A549 (cell line): ENCODE data around the gene PLSCR3. TPM values are rescaled to one million over a fixed set of nuclear protein-coding genes. Genes with fewer than 3 reads are reported as not detected.
"Not testable (repeated sequence)": the region's sequence is repeated elsewhere in the genome, so short reads cannot be mapped to it uniquely, and the experiment has no call there.

Source experiments
- ATAC-seq, 2 experiments: fragments of 200-7000 bp in 1 of 2; fragments of >200 bp in 1 of 2; cut with Nextera tagmentation in 1 of 2; cut with Tn5 transposase in 1 of 2; 3 replicates each; pipeline versions ENCODE4 v1.8.0 to v1.9.1; 2018 to 2020; ENCODE audit warnings: mild to moderate bottlenecking in 1 of 2, moderate library complexity in 1 of 2
- CTCF ChIA-PET: fragments of 300-600 bp; sonication (Branson Sonifier 250); formaldehyde crosslinking; extraction: SDS; loops from one replicate; lab custom pipeline; 2021; ENCODE audit warnings: antibody characterized with exemption, inconsistent platforms; lab: Yijun Ruan, JAX
- POLR2A ChIA-PET: fragments of 350-600 bp; formaldehyde crosslinking; extraction: SDS; loops from one replicate; lab custom pipeline; 2021; ENCODE audit warnings: antibody characterized with exemption, inconsistent platforms; lab: Yijun Ruan, JAX
- DNase-seq, 2 experiments: peaks; one replicate each; pipeline versions ENCODE4 v3.0.0 to v3.0.0-alpha.2; 2011 to 2016; ENCODE audit warnings: low read depth in 1 of 2, low spot score in 1 of 2
- FAIRE-seq: peaks from 2 replicates; lab custom pipeline; 2011; peaks lifted over from hg19 to GRCh38; lab: Jason Lieb, UNC
- H3K27ac ChIP-seq, 2 experiments: fragments of >200 bp; sonication (Bioruptor Twin); formaldehyde crosslinking; 3 replicates each; pipeline ENCODE4 v1.5.1; 2016 to 2017
- H3K4me1 ChIP-seq: fragments of >200 bp; sonication (Bioruptor Twin); formaldehyde crosslinking; 3 replicates; pipeline ENCODE4 v1.6.1; 2016
- H3K4me2 ChIP-seq: fragments of >200 bp; sonication (Bioruptor Twin); formaldehyde crosslinking; 3 replicates; pipeline ENCODE4 v1.6.1; 2016
- H3K4me3 ChIP-seq: fragments of >200 bp; sonication (Bioruptor Twin); formaldehyde crosslinking; 3 replicates; pipeline ENCODE4 v1.5.1; 2016
- H3K9me3 ChIP-seq: fragments of >200 bp; sonication (Bioruptor Twin); formaldehyde crosslinking; 3 replicates; pipeline ENCODE4 v1.6.1; 2016
- BHLHE40 ChIP-seq: IDR thresholded peaks from 2 replicates; pipeline ENCODE4 v1.6.1; 2012; ENCODE audit warnings: low read depth, low read length, inconsistent platforms
- CHD2 ChIP-seq: fragments of 150-350 bp; IDR thresholded peaks from 2 replicates; pipeline ENCODE4 v1.6.1; 2014; ENCODE audit warnings: low read length; ENCODE audit not compliant: partially characterized antibody
- EP300 ChIP-seq, 2 experiments: fragments of >200 bp; sonication (Bioruptor Twin); formaldehyde crosslinking; IDR thresholded peaks; 2 replicates in 1 of 2; 3 replicates in 1 of 2; pipeline ENCODE4 v1.6.1; 2016 to 2017
- FOSB ChIP-seq: fragments of 250-450 bp; sonication (Bioruptor Pico); IDR thresholded peaks from 2 replicates; pipeline ENCODE4 v1.5.0; 2020; ENCODE audit warnings: mild to moderate bottlenecking, moderate library complexity
- GATA3 ChIP-seq: IDR thresholded peaks from 2 replicates; pipeline ENCODE4 v1.6.1; 2012; ENCODE audit warnings: borderline replicate concordance
- HDAC2 ChIP-seq: fragments of 200-600 bp; sonication (generic); IDR thresholded peaks from 2 replicates; pipeline ENCODE4 v1.6.1; 2016
- HOXB5 ChIP-seq: fragments of 250-450 bp; sonication (Bioruptor Pico); IDR thresholded peaks from 2 replicates; pipeline ENCODE4 v1.5.0; 2020; ENCODE audit warnings: mild to moderate bottlenecking, moderate library complexity
- KDM5A ChIP-seq: fragments of 200-600 bp; sonication (generic); IDR thresholded peaks from 2 replicates; pipeline ENCODE4 v1.6.1; 2016; ENCODE audit warnings: antibody characterized with exemption, mild to moderate bottlenecking
- MAZ ChIP-seq: fragments of 150-350 bp; IDR thresholded peaks from 2 replicates; pipeline ENCODE4 v1.6.1; 2014; ENCODE audit warnings: antibody characterized with exemption, low read depth, low read length, borderline replicate concordance
- MYC ChIP-seq: IDR thresholded peaks from 2 replicates; pipeline ENCODE4 v1.6.1; 2012; ENCODE audit warnings: mild to moderate bottlenecking, inconsistent platforms, low read length, improper control_type of control experiment, borderline replicate concordance
- NFE2L2 ChIP-seq: fragments of 150-350 bp; conservative IDR thresholded peaks from 2 replicates; pipeline ENCODE4 v1.6.1; 2014; ENCODE audit warnings: low read length
- NPAS2 ChIP-seq: fragments of 250-450 bp; sonication (Bioruptor Pico); IDR thresholded peaks from 2 replicates; pipeline ENCODE4 v1.8.0; 2022; ENCODE audit warnings: mild to moderate bottlenecking, moderate library complexity, borderline replicate concordance
- NR3C1 ChIP-seq: fragments of >200 bp; sonication (Bioruptor Twin); formaldehyde crosslinking; IDR thresholded peaks from 3 replicates; pipeline ENCODE4 v1.6.1; 2017
- POLR2A ChIP-seq: IDR thresholded peaks from 2 replicates; pipeline ENCODE4 v1.6.1; 2012; ENCODE audit warnings: mild to moderate bottlenecking, low read length
- POLR2AphosphoS2 ChIP-seq: conservative IDR thresholded peaks from 2 replicates; pipeline ENCODE4 v1.6.1; 2012; ENCODE audit warnings: low read length, improper control_type of control experiment, inconsistent platforms
- RNF2 ChIP-seq: fragments of 200-600 bp; sonication (generic); IDR thresholded peaks from 2 replicates; pipeline ENCODE4 v1.6.1; 2016; ENCODE audit warnings: low read depth, mild to moderate bottlenecking, antibody characterized with exemption, moderate library complexity, borderline replicate concordance
- SMC3 ChIP-seq: fragments of >200 bp; sonication (Bioruptor Twin); formaldehyde crosslinking; IDR thresholded peaks from 3 replicates; pipeline ENCODE4 v1.6.1; 2018; ENCODE audit warnings: inconsistent platforms
- TP53 ChIP-seq: fragments of 250-450 bp; sonication (Bioruptor Pico); IDR thresholded peaks from 2 replicates; pipeline ENCODE4 v1.5.0; 2021; ENCODE audit warnings: mild to moderate bottlenecking, moderate library complexity
- ZNF302 ChIP-seq: fragments of 250-450 bp; sonication (Bioruptor Pico); IDR thresholded peaks from 2 replicates; pipeline ENCODE4 v1.9.0; 2021; ENCODE audit warnings: inconsistent platforms, mild to moderate bottlenecking, moderate library complexity
- ZSCAN20 ChIP-seq: fragments of 250-450 bp; sonication (Bioruptor Pico); IDR thresholded peaks from 2 replicates; pipeline ENCODE4 v1.8.0; 2022; ENCODE audit warnings: mild to moderate bottlenecking, moderate library complexity
- WGBS: methylation state at CpG from one replicate; pipeline ENCODE4 v1.1.6; 2017; ENCODE audit errors: missing lambda C conversion rate; 5-methylcytosine and 5-hydroxymethylcytosine counted together
- polyA plus RNA-seq, 4 experiments: library from polyadenylated mRNA; depleted of rRNA in 3 of 4; stranded (reverse); fragments of >200 nt; fragmentation: RNase III in 1 of 4; extraction: RNeasy Plus Mini Kit Qiagen cat#74134 plus additional on column Dnase treatment in 1 of 4; gene quantifications; 2 replicates in 3 of 4; 3 replicates in 1 of 4; pipeline ENCODE4 v1.2.3, GENCODE V29; 2011 to 2017
- TF ChIP-seq, protein P1 (sequence below): IDR thresholded peaks from 2 replicates; pipeline ENCODE4 v1.6.1; 2012; ENCODE audit warnings: low read depth, borderline replicate concordance
- TF ChIP-seq, protein P2 (sequence below): fragments of 450-650 bp; IDR thresholded peaks from 2 replicates; pipeline ENCODE4 v1.6.1; 2014; ENCODE audit warnings: antibody characterized with exemption
- TF ChIP-seq, protein P3 (sequence below): IDR thresholded peaks from 2 replicates; pipeline ENCODE4 v1.6.1; 2012
- TF ChIP-seq, protein P4 (sequence below): fragments of 250-450 bp; sonication (Bioruptor Pico); IDR thresholded peaks from 2 replicates; pipeline ENCODE4 v1.5.0; 2020; ENCODE audit warnings: low read depth, mild to moderate bottlenecking, moderate library complexity

Gene PLSCR3
- polyA plus RNA-seq, 2 of the 4 experiments (the other 2 are of a cell fraction) = 11.0 to 29.6 TPM

DNA sequence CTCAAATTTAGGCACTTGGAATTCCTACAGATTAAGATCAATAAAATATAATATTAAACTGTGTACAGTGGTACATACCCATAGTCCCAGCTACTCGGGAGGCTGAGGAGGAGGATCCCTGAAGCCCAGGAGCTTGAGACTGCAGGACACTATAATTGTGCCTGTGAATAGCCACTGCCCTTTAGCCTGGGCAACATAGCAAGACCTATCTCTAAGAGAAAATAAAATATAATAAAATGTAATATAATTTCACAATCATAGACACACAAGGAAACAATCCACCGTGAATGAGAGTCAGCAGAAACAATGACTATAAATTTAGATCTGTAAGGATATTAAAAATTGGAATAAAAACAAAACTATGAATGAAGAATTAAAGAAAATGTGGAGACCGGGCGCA, 23.5 kb downstream of the PLSCR3 start:
- no peak for DNase-seq
- Histone ChIP-seq H3K4me1 (no peaks in the 10 kb centered on the region), H3K4me3 (no peak overlapping the region), H3K27ac (no peak overlapping the region), H3K9me3 (no peaks in the 10 kb centered on the region), H3K4me2 (no peak overlapping the region)
- POLR2A ChIA-PET = interaction anchor here (0.6 kb wide), 2 partner anchors 21 to 39 kb away, joined by 3 read pairs; no protein-coding TSS in a partner anchor
- WGBS = 66% methylated on average over 4 of the region's 4 CpGs
- no peak for ATAC-seq
- CTCF ChIA-PET = interaction anchor here (1.0 to 12.6 kb wide), 7 partner anchors 9 to 317 kb away, joined by 3 to 154 read pairs (median 5); partner anchors contain the start of genes KCTD11, TMEM95 and TP53
- FAIRE-seq = no peak
- TF ChIP-seq, protein P1, sequence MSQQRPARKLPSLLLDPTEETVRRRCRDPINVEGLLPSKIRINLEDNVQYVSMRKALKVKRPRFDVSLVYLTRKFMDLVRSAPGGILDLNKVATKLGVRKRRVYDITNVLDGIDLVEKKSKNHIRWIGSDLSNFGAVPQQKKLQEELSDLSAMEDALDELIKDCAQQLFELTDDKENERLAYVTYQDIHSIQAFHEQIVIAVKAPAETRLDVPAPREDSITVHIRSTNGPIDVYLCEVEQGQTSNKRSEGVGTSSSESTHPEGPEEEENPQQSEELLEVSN = no peak
- TF ChIP-seq TP53 (CRISPR knock-in tag) (no peak), HOXB5 (CRISPR knock-in tag) (no peak), ZNF302 (CRISPR knock-in tag) (no peak), GATA3 (no peak), KDM5A (no peak), FOSB (no peak)

DNA sequence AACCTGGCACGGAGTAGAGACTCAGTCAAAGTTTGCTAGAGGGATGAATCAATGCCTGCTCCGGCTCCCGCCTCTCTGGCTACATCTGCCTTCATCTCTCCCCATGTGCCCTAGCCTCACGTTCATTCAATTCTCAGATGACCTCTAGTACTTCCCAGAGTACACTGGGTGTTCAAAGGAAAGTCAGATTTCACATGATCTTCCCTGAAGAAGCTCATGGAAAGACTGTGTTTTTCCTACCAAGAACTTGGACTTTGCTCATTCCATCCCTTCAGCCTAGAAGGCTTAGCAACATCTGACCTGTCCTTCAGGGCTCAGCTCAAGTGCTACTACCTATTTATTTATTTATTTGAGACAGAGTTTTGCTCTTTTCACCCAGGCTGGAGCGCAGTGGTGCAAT, 24.5 kb downstream of the PLSCR3 start:
- TF ChIP-seq MYC (no peak), POLR2A (no peak), NR3C1 (no peak), MAZ (no peak), EP300 (IDR thresholded peaks at IDR 0.05) (no peak), SMC3 (no peak), ZSCAN20 (CRISPR knock-in tag) (no peak)
- TF ChIP-seq, protein P2, sequence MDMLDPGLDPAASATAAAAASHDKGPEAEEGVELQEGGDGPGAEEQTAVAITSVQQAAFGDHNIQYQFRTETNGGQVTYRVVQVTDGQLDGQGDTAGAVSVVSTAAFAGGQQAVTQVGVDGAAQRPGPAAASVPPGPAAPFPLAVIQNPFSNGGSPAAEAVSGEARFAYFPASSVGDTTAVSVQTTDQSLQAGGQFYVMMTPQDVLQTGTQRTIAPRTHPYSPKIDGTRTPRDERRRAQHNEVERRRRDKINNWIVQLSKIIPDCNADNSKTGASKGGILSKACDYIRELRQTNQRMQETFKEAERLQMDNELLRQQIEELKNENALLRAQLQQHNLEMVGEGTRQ = no peak
- TF ChIP-seq, protein P1 = no peak
- TF ChIP-seq, protein P3, sequence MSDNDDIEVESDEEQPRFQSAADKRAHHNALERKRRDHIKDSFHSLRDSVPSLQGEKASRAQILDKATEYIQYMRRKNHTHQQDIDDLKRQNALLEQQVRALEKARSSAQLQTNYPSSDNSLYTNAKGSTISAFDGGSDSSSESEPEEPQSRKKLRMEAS = no peak
- no peak overlapping the region for H3K4me2 ChIP-seq
- 0 out of 6 replicates have a peak, but pooled peaks of 1 of the 2 experiments have one; percentile 17 for ATAC-seq
- no peak for FAIRE-seq
- no peaks in the 10 kb centered on the region for H3K9me3 ChIP-seq
- DNase-seq = no peak
- POLR2A ChIA-PET = no interaction called here
- H3K4me1 ChIP-seq = no peaks in the 10 kb centered on the region
- WGBS = 74% methylated on average over 5 of the region's 5 CpGs
- no peak overlapping the region for H3K4me3 ChIP-seq
- CTCF ChIA-PET = interaction anchor here (1.0 to 12.6 kb wide), 8 partner anchors 10 to 318 kb away, joined by 3 to 154 read pairs (median 4); partner anchors contain the start of genes KCTD11, TMEM95 and TP53
- H3K27ac ChIP-seq = no peak overlapping the region

DNA sequence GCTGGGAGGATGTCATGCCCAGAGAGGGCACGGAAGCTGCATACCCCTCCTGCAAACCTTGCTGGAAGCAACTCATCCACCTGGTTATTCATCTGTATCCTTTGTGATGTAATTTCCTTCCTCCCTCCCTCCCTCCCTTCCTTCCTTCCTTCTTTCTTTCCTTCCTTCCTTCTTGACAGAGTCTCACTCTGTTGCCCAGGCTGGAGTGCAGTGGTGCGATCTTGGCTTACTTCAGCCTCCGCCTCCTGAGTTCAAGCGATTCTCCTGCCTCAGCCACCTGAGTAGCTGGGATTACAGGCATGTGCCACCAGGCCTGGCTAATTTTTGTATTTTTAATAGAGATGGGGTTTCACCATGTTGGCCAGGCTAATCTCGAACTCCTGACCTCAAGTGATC, 25.7 kb downstream of the PLSCR3 start:
- 72% methylated on average over 5 of the region's 5 CpGs for WGBS
- H3K4me3 ChIP-seq, H3K4me2 ChIP-seq, DNase-seq, ATAC-seq, POLR2A ChIA-PET, FAIRE-seq, H3K9me3 ChIP-seq, H3K4me1 ChIP-seq, H3K27ac ChIP-seq: not testable (repeated sequence)
- CTCF ChIA-PET = interaction anchor here (0.6 to 12.6 kb wide), 6 partner anchors 9 to 192 kb away, joined by 3 to 154 read pairs (median 8); partner anchors contain the start of genes KCTD11 and TMEM95

DNA sequence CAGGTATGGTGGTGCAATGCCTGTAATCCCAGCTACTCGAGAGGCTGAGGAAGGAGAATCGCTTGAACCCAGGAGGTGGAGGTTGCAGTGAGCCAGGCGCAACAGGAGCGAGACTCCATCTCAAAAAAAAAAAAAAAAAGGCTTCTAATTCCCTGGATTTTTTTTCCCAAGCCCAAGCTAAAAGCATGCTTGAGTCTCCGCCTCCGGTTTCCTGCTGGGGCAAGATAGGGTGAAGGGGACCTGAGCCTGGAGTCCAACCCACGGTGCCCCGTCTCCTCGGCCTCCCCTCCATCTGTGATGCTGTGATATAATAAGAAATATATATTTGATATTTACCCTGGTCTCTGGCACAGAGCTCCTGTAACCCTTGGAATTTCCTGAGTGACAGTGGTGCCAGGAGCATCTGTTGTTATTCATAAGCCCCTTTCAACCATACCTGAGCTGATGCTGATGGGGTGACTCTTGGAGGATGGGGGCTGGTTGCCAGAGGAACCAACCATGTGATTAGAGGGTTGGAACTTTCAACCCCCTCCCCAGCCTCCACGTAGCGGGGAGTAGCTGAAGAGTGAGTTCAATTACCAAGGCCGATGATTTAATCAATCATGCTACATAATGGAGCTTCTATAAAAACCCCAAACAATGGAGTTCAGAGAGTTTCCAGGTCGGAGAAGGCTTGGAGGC, 26.3 kb downstream of the PLSCR3 start:
- H3K4me3 ChIP-seq = no peak overlapping the region
- WGBS = 77% methylated on average over 13 of the region's 13 CpGs
- TF ChIP-seq POLR2AphosphoS2 (no peak), NFE2L2 (no peak), BHLHE40 (no peak), CHD2 (no peak), NPAS2 (CRISPR knock-in tag) (no peak), HDAC2 (no peak), RNF2 (no peak)
- TF ChIP-seq, protein P4, sequence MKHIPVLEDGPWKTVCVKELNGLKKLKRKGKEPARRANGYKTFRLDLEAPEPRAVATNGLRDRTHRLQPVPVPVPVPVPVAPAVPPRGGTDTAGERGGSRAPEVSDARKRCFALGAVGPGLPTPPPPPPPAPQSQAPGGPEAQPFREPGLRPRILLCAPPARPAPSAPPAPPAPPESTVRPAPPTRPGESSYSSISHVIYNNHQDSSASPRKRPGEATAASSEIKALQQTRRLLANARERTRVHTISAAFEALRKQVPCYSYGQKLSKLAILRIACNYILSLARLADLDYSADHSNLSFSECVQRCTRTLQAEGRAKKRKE (CRISPR knock-in tag) = no peak
- TF ChIP-seq, protein P1 = no peak
- ATAC-seq (no peak), FAIRE-seq (no peak), DNase-seq (no peak)
- H3K4me2 ChIP-seq = no peak overlapping the region
- H3K27ac ChIP-seq = no peak overlapping the region
- POLR2A ChIA-PET = no interaction called here
- H3K9me3 ChIP-seq = no peaks in the 10 kb centered on the region
- H3K4me1 ChIP-seq = peaks cover 5% of the 10 kb centered on the region; the same call in 2 of the 3 replicates
- CTCF ChIA-PET = interaction anchor here (0.6 to 12.6 kb wide), 7 partner anchors 9 to 192 kb away, joined by 3 to 154 read pairs (median 7); partner anchors contain the start of genes KCTD11 and TMEM95
